Measurements from ENCODE around the gene ZBTB20.

Gene ZBTB20

GRCh38 chr3:114408736-114409670, 738.1 kb downstream of the ZBTB20 start:
- no peak for DNase-seq (ENCODE audit: low read depth)

GRCh38 chr3:114406922-114407321, 740.2 kb downstream of the ZBTB20 start:
- DNase-seq (ENCODE audit: low read depth): no peak

- DNase-seq (ENCODE audit: low read depth): no peak
Observed at GRCh38 chr3:114406286-114406685, 740.8 kb downstream of the ZBTB20 start.

GRCh38 chr3:114405202-114405990, 741.7 kb downstream of the ZBTB20 start:
- DNase-seq (ENCODE audit: low read depth): no peak

GRCh38 chr3:114404590-114404989, 742.5 kb downstream of the ZBTB20 start:
- DNase-seq (ENCODE audit: low read depth): no peak

- DNase-seq (ENCODE audit: low read depth): no peak
Observed at GRCh38 chr3:114402838-114403237, 744.2 kb downstream of the ZBTB20 start.

GRCh38 chr3:114401346-114401745, 745.7 kb downstream of the ZBTB20 start:
- no peak for DNase-seq (ENCODE audit: low read depth)

- no peak for DNase-seq (ENCODE audit: low read depth)
Observed at GRCh38 chr3:114400371-114400770, 746.7 kb downstream of the ZBTB20 start.

- DNase-seq (ENCODE audit: low read depth): no peak
Observed at GRCh38 chr3:114394551-114394950, 752.5 kb downstream of the ZBTB20 start.

- DNase-seq (ENCODE audit: low read depth): no peak
Observed at GRCh38 chr3:114393367-114394072, 753.6 kb downstream of the ZBTB20 start.

GRCh38 chr3:114392831-114393230, 754.3 kb downstream of the ZBTB20 start:
- no peak for DNase-seq (ENCODE audit: low read depth)

- DNase-seq (ENCODE audit: low read depth): no peak
Observed at GRCh38 chr3:114389156-114389555, 757.9 kb downstream of the ZBTB20 start.

- DNase-seq (ENCODE audit: low read depth): no peak
Observed at GRCh38 chr3:114384558-114384903, 762.6 kb downstream of the ZBTB20 start.

GRCh38 chr3:114383875-114384557, 763.1 kb downstream of the ZBTB20 start:
- peak; percentile 91 for DNase-seq (ENCODE audit: low read depth)

- peak; percentile 67 for DNase-seq (ENCODE audit: low read depth)
Observed at GRCh38 chr3:114380233-114380651, 766.8 kb downstream of the ZBTB20 start.

- no peak for DNase-seq (ENCODE audit: low read depth)
Observed at GRCh38 chr3:114379266-114379665, 767.8 kb downstream of the ZBTB20 start.

- DNase-seq (ENCODE audit: low read depth): no peak
Observed at GRCh38 chr3:114378760-114379159, 768.3 kb downstream of the ZBTB20 start.

- no peak for DNase-seq (ENCODE audit: low read depth)
Observed at GRCh38 chr3:114377426-114377825, 769.7 kb downstream of the ZBTB20 start.

GRCh38 chr3:114376516-114377185, 770.4 kb downstream of the ZBTB20 start:
- no peak for DNase-seq (ENCODE audit: low read depth)

- no peak for DNase-seq (ENCODE audit: low read depth)
Observed at GRCh38 chr3:114375608-114376421, 771.3 kb downstream of the ZBTB20 start.

Data from fibroblast of the conjunctiva (primary cell).